K562 (cell line): ENCODE data around the gene ATCAY. TPM values are rescaled to one million over a fixed set of nuclear protein-coding genes. Genes with fewer than 3 reads are reported as not detected.
A peak's percentile ranks its signal among the peaks of the same experiment; 100 is the strongest.

Experiments
- BHLHE40 ChIP-seq: IDR thresholded peaks from 2 replicates; pipeline ENCODE4 v1.6.1; 2011; ENCODE audit warnings: low read length, improper control_type of control experiment
- BMI1 ChIP-seq: fragments of 150-350 bp; IDR thresholded peaks from 2 replicates; pipeline ENCODE4 v1.6.1; 2014; ENCODE audit warnings: low read length
- E2F5 ChIP-seq: sonication (generic); formaldehyde crosslinking; IDR thresholded peaks from 2 replicates; pipeline ENCODE4 v1.8.0; 2022; ENCODE audit warnings: mild to moderate bottlenecking, missing genetic modification reagents
- GMEB1 ChIP-seq: fragments of 250-450 bp; sonication (Bioruptor Pico); IDR thresholded peaks from 2 replicates; pipeline ENCODE4 v1.4.0; 2020; ENCODE audit warnings: mild to moderate bottlenecking
- KLF16 ChIP-seq: IDR thresholded peaks from 2 replicates; pipeline ENCODE4 v1.6.1; 2016; ENCODE audit warnings: antibody characterized with exemption
- NCOA2 ChIP-seq, 2 experiments: fragments of 450-650 bp; IDR thresholded peaks; 2 replicates each; pipeline ENCODE4 v1.6.1; 2018; ENCODE audit warnings: mild to moderate bottlenecking in 2 of 2, moderate library complexity in 1 of 2; ENCODE audit not compliant: partially characterized antibody in 2 of 2
- PTBP1 ChIP-seq: fragments of 200-400 bp; formaldehyde crosslinking; IDR thresholded peaks from 2 replicates; pipeline ENCODE4 v1.6.1; 2017; ENCODE audit warnings: low read depth, low read length
- RBBP5 ChIP-seq: fragments of 200-600 bp; sonication (generic); IDR thresholded peaks from 2 replicates; pipeline ENCODE4 v1.6.1; 2012; ENCODE audit warnings: borderline replicate concordance, mild to moderate bottlenecking, low read length, control low read depth, inconsistent platforms; ENCODE audit not compliant: insufficient read depth, poor library complexity, severe bottlenecking
- RERE ChIP-seq: sonication (generic); formaldehyde crosslinking; IDR thresholded peaks from 2 replicates; pipeline ENCODE4 v1.8.0; 2023; ENCODE audit warnings: missing genetic modification reagents, mild to moderate bottlenecking, borderline replicate concordance
- TAF7 ChIP-seq: fragments of 450-650 bp; IDR thresholded peaks from 2 replicates; pipeline ENCODE4 v1.6.1; 2016; ENCODE audit warnings: missing genetic modification characterization, missing compliant biosample characterization
- XRCC3 ChIP-seq: fragments of 450-650 bp; IDR thresholded peaks from 2 replicates; pipeline ENCODE4 v1.6.1; 2017; ENCODE audit warnings: mild to moderate bottlenecking, moderate library complexity
- ZNF699 ChIP-seq: fragments of 250-450 bp; sonication (Bioruptor Pico); IDR thresholded peaks from 2 replicates; pipeline ENCODE4 v1.8.0; 2021; ENCODE audit warnings: mild to moderate bottlenecking, moderate library complexity; ENCODE audit not compliant: insufficient replicate concordance
- polyA plus RNA-seq, 8 experiments: library from polyadenylated mRNA; depleted of rRNA in 4 of 8; stranded (reverse) in 5 of 8; unstranded in 3 of 8; fragments of >200 nt; fragmentation: Nextera tagmentation in 2 of 8; fragmentation: Illumina TruSeq in 1 of 8; extraction: Ambion mirVana in 2 of 8; extraction: Trizol in 1 of 8; gene quantifications; 2 replicates each; pipeline versions ENCODE4 v1.2.1 to v1.2.3, GENCODE V29; 2011 to 2014; ENCODE audit warnings: inconsistent platforms in 1 of 8, missing spikeins in 1 of 8
- total RNA-seq, 7 experiments: library from RNA; depleted of rRNA in 6 of 7; stranded (reverse); fragments of >200 nt in 6 of 7; fragmentation: Illumina TruSeq in 2 of 7; extraction: Trizol in 2 of 7; gene quantifications; 2 replicates each; pipeline versions ENCODE4 v1.2.1 to v1.2.3, GENCODE V29; 2011 to 2021; ENCODE audit warnings: low replicate concordance in 1 of 7

ATCAY gene
- total and polyA plus RNA-seq, 9 of the 15 experiments (the other 6 are each of a cell fraction or from before 2014, with no cell fraction given) = not detected

GRCh38 chr19:3970808-3971598 is 90.5 kb downstream of the ATCAY start, which contains the start of gene DAPK3 (continued):
- no peak for TF ChIP-seq RERE (CRISPR knock-in tag)
- peak; percentile 92 for TF ChIP-seq BHLHE40
- no peak for TF ChIP-seq ZNF699 (CRISPR knock-in tag)
- TF ChIP-seq GMEB1 (CRISPR knock-in tag) = peak; percentile 68
- no peak for TF ChIP-seq TAF7 (tag)
- no peak for TF ChIP-seq XRCC3
- TF ChIP-seq RBBP5 = peak; percentile 55
- TF ChIP-seq KLF16 = no peak
- no peak for TF ChIP-seq E2F5 (CRISPR knock-in tag)
- no peak for TF ChIP-seq BMI1
- TF ChIP-seq PTBP1 = no peak
- TF ChIP-seq NCOA2 (IDR thresholded peaks at IDR 0.05; ENCODE audit: partially characterized antibody in 2 of 2) = no peak
